Activated gamma-delta T cell (primary cell): ENCODE measurements around the gene RIMKLB.
"Not testable (repeated sequence)": the region's sequence is repeated elsewhere in the genome, so short reads cannot be mapped to it uniquely, and the experiment has no call there.

Experiments
- DNase-seq: peaks from one replicate; lab custom pipeline; 2025; lab: John Stamatoyannopoulos, UW

RIMKLB gene

GRCh38 chr12:8818526-8818925 lies 120.7 kb downstream of the RIMKLB start:
- DNase-seq = no peak

- no peak for DNase-seq
These were observed 121.8 kb downstream of the RIMKLB start for GRCh38 chr12:8819666-8819980.

GRCh38 chr12:8820676-8821407 lies 123.1 kb downstream of the RIMKLB start:
- DNase-seq = not testable (repeated sequence)

- no peak for DNase-seq
These were observed 123.8 kb downstream of the RIMKLB start for GRCh38 chr12:8821591-8821990.

- DNase-seq = no peak
These were observed 124.5 kb downstream of the RIMKLB start, which contains the start of gene A2ML1 for GRCh38 chr12:8822298-8822697. TSS of gene A2ML1 (plus strand) at chr12:8822621. CDS start at chr12:8822652, 31 bp downstream.

GRCh38 chr12:8823565-8824300 lies 125.9 kb downstream of the RIMKLB start:
- no peak for DNase-seq

GRCh38 chr12:8827551-8828256 lies 129.9 kb downstream of the RIMKLB start:
- no peak for DNase-seq

GRCh38 chr12:8828257-8829124 lies 130.7 kb downstream of the RIMKLB start:
- DNase-seq = no peak

- no peak for DNase-seq
These were observed 131.3 kb downstream of the RIMKLB start for GRCh38 chr12:8829125-8829518.

GRCh38 chr12:8829621-8830020 lies 131.8 kb downstream of the RIMKLB start:
- no peak for DNase-seq

GRCh38 chr12:8831116-8831515 lies 133.3 kb downstream of the RIMKLB start:
- DNase-seq = no peak

GRCh38 chr12:8832500-8832899 lies 134.7 kb downstream of the RIMKLB start:
- DNase-seq = no peak
